Tongue (tissue), 2 donors: ENCODE data around the gene PRICKLE4. TPM values are rescaled to one million over a fixed set of nuclear protein-coding genes. Genes with fewer than 3 reads are reported as not detected.

ENCODE experiments used
- DNase-seq: peaks from one replicate; pipeline ENCODE4 v3.0.0-alpha.2; 2015
- total RNA-seq: library from RNA; depleted of rRNA; stranded (reverse); fragments of >200 nt; gene quantifications from one replicate; pipeline ENCODE4 v1.2.3, GENCODE V29; 2014

The PRICKLE4 gene
- 4.4 TPM for total RNA-seq

- peak; percentile 53 for DNase-seq
These were observed at the start of gene PRICKLE4 for GRCh38 chr6:41780551-41781365. PRICKLE4 (plus strand) TSS chr6:41780782; CDS start chr6:41783474, 2,692 bp downstream.

GRCh38 chr6:41731561-41732086 lies 49.0 kb upstream of the PRICKLE4 start:
- DNase-seq = no peak

- no peak for DNase-seq
These were observed 48.4 kb upstream of the PRICKLE4 start for GRCh38 chr6:41732149-41732548.

GRCh38 chr6:41732591-41733359 lies 47.8 kb upstream of the PRICKLE4 start:
- DNase-seq = no peak

- no peak for DNase-seq
These were observed 47.2 kb upstream of the PRICKLE4 start for GRCh38 chr6:41733360-41733706.

GRCh38 chr6:41733707-41734665 lies 46.6 kb upstream of the PRICKLE4 start:
- DNase-seq = peak; percentile 87

- peak; percentile 89 for DNase-seq
These were observed 45.7 kb upstream of the PRICKLE4 start for GRCh38 chr6:41734666-41735426.

GRCh38 chr6:41735427-41736185 lies 45.0 kb upstream of the PRICKLE4 start, which contains the start of gene TFEB:
TFEB (minus strand) TSS chr6:41735608; CDS start chr6:41691213, 44,395 bp downstream.
- DNase-seq = peak; percentile 97

GRCh38 chr6:41736186-41736733 lies 44.3 kb upstream of the PRICKLE4 start:
- no peak for DNase-seq

GRCh38 chr6:41736800-41737555 lies 43.6 kb upstream of the PRICKLE4 start:
- DNase-seq = no peak

GRCh38 chr6:41737591-41738130 lies 42.9 kb upstream of the PRICKLE4 start:
- DNase-seq = no peak

- no peak for DNase-seq
These were observed 41.5 kb upstream of the PRICKLE4 start for GRCh38 chr6:41739041-41739440.

- no peak for DNase-seq
These were observed 40.0 kb upstream of the PRICKLE4 start for GRCh38 chr6:41740366-41741162.

- no peak for DNase-seq
These were observed 38.7 kb upstream of the PRICKLE4 start for GRCh38 chr6:41741625-41742490.

GRCh38 chr6:41743406-41744235 lies 37.0 kb upstream of the PRICKLE4 start:
- DNase-seq = no peak

GRCh38 chr6:41744236-41744787 lies 36.3 kb upstream of the PRICKLE4 start:
- no peak for DNase-seq
